Smooth muscle cell of the brain vasculature (primary cell): ENCODE data around the gene INPP5E.
A peak's percentile ranks its signal among the peaks of the same experiment; 100 is the strongest.
"Not testable (repeated sequence)": the region's sequence is repeated elsewhere in the genome, so short reads cannot be mapped to it uniquely, and the experiment has no call there.

Source experiments
- DNase-seq: peaks from one replicate; pipeline ENCODE4 v3.0.0-alpha.2; 2012; ENCODE audit warnings: low read depth, low spot score

INPP5E gene

DNA sequence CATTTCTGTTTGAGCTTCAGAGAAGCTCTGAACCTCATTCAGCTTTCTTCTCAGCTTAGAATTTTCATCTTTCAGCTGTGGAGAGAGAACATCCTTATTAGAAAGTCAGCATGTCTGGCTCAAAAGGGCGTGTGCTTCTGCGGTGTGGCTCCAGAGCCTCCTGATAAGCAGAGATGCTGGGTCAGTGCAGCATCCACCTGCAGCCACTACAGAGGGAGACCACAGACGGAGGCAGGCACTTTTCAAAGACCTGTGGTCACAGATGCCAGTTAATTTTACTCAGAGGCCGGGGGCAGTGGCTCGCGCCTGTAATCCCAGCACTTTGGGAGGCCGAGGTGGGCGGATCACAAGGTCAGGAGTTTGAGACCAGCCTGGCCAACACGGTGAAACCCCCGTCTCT, 33.7 kb downstream of the INPP5E start:
- DNase-seq: not testable (repeated sequence)

DNA sequence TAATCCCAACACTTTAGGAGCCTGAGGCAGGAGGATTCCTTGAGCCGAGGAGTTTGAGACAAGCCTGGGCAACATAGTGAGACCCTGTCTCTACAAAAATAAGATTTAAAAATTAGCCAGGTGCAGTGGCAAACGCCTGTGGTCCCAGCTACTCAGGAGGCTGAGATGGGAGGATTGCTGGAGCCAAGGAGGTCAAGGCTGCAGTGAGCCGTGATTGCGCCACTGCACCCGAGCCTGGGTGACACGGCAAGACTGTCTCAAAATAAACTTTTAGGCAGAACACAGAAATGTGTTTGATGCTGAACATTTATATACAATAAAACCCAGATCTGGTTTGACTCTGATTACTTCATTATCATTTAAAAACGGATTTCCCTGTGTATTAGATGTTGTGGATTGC, 34.2 kb downstream of the INPP5E start:
- DNase-seq: no peak

DNA sequence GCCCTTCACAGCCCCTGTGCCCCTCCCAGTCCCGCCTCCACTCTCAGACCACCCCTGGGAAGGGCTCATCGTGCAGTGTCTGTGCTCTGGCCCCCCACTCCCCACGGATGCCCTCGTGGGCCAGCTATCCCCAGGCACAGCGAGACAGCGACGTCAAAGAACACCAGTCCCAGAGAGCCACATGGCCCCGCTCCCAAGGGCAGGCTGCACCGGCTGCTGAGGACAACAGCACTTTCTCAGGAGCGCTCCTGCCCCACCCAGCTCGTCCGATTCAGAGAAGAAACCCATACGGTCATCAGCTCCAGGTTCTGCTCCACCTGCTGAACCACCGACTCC, 34.9 kb downstream of the INPP5E start:
- DNase-seq: no peak

DNA sequence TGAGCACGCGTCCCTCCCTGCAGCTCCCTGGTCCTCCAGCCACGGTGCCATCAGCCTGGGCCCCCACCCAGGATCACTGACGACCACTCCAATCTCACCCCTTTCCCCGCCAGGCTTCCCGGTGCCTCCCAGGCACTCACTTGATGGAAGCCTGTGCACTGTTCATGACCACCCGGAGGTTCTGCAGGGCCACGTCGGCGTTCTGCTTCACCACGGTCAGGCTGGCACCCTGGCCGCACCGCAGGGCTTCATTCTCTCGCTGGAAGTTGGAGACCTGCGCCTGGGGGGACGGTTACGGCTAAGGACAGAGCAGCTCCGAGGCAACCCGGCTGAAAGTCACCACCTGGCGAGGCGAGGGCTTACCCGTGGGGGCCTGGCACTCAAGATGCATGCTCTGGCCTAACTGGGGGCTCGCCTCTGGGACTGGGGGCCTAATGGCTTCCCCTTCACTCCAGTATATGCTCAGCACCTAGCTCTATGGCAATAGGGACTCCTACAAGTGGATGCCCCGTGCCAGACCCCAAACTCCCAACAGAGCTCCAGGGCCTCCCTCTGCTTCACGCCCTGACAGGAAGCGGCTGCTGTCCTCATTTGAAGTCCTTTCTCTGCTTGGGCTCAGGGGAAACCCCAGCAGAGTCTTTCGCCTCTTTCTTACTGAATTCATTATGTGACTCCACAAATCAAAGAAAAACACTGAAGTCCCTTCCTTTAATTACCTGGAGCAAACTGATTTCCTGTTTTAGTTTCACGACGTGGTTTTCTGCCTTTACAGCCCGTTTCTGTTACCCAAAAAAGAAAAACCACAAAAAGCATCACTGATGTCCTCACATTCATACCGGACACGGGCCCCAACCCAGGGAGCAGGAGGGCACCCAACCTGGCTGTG, 35.5 kb downstream of the INPP5E start:
- DNase-seq: no peak

DNA sequence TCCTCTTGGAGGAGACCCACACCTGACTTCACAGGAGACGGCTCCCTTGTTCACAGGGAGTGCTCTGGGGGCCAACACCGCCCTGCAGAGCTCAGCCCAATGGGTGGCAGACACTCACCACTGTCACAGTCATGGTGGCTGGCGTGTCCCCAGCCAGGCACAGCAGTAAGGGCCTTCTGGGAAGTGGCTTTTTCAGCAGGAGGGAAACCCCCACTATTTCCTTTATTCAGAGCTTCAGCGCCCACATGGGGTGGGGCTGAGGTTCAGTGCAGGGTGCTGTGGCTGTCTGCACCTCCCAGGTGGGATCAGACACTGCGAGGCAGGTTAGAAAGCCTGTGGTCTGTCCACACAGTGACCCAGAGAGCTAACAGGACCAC, 36.1 kb downstream of the INPP5E start:
- DNase-seq: no peak

DNA sequence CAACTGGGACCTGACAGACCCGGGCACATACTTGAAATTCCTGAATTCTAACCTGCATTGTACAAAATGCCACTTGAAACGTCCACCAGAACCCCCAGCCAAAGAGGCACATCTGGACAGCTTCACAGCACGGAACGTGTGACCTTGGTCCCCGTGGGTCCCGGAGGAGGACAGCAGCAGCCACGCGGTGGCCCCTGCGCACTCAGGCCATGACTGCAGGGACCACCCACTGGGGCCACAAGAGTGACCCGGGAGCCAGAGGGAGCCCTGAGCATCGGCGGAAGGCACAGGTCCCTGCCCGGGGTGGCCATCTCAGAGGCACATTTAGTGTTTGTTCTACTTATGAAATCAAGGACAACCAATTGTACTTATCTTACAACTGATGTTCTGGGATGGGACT, 37.6 kb downstream of the INPP5E start:
- DNase-seq: no peak

DNA sequence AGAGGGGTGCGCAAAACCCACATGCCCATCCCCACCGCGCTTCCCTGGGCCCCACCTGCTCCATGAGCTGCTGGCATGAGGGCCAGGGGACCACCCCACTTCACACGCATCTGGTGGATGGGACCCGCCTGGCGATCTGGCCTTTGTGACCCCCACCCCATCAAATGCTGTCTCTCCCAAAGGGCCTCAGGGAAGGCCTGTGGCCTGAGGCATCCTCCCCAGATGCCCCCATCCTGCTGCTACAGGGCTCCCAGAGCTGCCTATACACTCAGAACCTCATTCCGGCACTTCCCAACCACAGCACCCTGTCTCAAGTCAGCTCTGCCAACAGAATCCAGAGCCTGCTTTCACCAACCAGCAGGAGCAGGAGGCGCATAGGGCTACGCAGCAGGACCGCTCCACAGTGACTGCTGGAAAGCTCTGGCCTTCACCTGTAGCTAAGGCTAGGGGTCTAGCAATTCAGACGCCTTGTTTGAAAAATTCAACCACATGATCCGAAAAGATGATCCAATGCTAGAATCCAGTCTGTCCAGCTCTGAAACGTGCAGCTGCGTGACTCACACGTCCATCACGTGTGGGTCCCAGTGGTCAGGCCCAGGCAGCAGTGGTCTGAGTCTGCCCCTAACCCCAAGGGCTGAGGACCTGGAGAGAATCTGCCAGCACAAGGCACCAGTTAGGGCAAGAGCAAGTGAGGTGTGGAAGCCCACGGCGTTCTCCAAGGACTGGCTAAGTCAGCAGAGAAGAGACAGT, 38.3 kb downstream of the INPP5E start:
- DNase-seq: no peak

DNA sequence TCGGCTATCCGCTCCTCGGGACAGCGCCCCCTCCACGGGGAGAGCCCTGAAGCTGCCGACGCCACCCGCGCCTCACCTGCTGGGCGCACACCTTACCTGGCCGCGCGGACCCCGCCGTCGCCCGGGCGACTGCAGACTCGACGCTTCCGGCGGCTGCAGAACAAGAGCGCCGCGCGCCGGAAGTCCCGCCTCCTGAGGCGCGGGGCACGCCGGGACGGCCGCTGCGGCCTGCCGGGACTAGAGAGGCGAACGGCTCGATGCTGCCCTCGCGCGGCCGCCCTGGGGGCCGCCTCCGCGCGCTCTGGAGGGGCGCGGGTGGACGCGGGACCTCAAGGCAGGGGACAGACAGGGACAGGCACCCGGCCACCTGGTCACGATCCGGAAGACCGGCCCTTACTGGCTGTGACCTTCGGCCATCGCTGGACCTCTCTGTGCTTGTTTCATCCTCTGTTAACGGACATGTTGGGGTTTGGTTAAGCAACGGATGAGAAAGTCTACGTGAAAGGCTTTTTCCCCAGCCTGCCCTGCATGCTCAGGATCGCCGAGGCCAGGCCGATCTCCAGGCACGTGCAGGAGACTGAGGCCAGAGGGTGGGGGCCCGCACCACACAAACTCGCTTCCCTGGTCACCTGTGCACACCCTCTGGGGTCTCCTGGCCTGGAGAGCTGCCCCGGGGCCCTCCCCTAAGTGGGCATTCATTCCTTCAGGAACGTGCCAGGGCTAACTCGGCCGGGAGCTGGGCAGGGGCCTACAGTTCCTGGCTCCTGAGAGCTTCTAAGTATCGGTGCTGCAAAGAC, 39.4 kb downstream of the INPP5E start, which contains the start of gene SNAPC4:
Gene SNAPC4 (minus strand): TSS at position 133 of the 797 bp plus-strand sequence. CDS start 1,742 bp downstream, outside the sequence.
- peak; percentile 47 for DNase-seq

DNA sequence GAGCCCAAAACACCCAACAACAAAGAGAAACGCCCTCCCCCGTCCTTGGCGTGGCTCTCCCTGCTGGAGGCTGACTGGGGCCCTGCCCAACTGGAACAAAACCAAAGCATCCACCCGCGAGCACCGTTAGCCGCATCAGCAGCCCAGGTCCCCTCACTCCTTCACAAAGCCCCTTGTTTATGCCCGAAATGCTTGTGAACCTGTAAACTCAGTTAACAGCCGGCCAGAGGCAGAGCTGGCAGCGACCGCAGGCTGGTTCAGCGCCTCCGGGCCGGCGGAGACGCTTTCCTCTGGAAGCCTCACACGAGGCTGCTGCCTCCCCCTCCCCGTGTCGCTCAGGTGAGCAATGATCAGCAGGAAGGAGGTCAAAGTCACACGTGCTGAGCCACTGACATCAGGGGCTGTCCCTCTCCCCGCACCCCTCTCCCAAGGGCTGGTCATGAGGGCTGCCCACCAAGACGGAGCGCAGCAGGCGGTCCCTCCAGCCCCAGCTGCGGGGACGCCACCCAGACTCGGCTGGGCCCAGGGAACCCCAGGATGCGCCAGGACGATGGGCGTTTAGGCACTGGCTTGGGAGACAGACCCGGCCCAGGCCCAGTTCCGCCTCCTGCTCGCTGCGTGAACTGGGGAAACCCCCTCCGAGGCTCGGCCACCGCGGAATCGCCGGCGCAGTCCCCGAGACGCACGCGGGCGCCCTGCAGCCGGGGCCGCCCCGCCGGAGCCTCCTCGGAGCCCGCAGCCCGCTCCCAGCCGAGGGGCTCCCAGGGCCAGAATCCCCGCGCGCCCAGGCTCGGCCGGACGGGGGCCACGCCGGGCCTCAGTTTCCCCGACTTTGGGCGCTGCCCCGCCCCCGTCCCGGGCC, 40.2 kb downstream of the INPP5E start:
- no peak for DNase-seq

DNA sequence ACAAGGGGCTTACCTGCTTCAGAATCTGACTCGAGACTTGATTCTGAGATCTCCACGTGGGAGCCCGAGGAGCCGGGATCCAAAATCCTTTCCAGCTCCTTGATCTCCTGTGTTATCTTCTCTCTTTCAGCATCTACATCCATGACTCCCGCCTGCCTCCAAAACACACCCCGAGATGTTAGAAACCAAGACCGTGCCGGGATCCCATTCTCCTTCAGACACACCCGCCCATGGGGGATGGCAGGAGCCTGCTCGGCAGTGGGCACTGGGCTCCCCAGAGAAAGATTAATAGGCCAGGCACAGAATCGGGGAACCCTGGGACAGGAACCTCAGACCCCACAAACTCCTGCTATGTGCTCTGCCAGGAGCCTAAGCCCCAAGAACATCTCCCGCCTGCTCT, 41.4 kb downstream of the INPP5E start:
- DNase-seq: no peak

DNA sequence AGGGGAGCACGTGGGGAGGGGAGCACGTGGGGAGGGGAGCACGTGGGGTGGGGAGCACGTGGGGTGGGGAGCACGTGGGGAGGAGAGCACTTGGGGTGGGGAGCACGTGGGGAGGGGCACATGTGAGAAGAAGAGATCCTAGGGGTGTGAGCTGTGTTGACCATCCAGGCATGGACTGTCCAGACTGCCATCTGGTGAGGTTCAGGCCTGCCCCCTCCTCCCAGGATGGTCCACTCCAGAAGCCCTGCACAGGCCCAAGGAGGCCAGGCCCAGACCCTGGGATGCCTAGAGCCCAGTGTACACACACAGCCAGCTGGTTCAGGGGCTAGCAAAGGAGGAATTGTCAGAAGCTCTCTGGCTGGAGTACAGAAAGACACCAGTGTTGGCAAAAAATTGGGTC, 42.0 kb downstream of the INPP5E start:
- no peak for DNase-seq

DNA sequence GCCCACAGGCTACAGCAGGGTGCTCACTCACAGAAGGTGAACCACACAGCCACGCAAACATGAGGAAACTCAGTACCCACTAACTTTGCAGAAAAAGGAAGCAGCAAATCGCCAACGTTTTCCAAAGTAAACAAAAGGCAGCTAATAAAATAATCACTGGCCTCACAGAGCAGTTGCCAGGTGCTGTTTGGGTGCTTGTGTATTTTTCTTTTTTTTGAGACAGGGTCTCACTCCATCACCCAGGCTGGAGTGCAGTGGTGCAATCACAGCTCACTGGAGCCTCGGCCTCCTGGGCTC, 43.5 kb downstream of the INPP5E start:
- no peak for DNase-seq

DNA sequence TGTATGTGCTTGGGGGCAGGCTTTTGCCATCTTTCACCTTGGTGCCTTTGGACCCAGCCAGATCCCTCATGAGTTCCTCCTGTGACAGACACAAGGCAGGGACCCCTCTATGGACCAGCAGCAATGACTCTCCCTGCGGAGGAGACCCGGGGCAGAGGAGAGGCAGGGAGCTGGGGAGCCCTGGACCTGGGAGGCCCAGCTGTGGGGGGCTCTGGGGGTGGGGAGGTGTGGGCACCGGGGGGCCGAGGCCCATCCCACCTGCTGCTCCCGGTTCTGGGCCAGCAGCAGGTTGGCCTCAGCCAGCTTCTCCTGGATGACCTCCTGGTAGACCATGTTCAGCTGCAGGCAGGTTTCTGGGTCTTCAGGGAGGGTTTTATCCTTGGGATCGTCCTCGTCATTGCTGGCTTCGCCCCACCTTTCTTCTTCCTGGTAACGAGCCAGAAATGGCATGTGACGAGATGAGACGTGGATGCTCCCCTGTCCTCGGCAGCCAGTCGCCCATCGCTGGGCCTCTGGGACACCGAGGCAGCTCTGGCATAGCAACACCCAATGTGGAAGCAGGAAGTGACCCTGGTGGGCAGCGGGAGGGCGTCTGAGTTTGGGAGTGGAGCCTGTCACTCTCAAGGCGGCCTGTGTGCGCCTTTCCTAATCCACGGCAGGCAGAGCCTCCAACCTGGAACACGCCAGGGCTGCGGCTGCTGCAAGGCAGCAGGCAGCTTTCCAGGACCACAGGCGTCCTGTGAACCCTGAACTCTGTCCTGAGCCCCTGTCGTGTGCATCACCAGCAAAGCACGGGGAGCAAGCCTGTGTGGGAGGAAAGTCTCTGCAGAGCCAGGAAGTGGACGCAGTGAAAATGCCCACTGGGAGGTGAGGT, 44.1 kb downstream of the INPP5E start:
- DNase-seq: no peak

DNA sequence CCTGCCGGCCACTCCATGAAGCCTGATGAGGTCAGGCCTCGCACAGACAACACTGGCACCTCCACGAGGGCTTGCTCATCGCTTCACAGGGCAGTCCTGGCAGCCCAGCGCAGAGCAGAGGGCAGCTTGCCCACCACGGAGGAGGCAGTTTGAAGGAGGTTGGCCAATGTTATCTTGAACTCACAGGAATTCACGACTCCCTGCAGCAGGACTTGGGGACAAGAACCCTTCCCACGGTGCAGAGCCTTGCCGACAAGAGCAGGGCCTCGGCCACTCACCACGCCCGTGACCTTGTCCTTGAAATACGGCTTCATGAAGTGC, 44.7 kb downstream of the INPP5E start:
- DNase-seq: no peak

DNA sequence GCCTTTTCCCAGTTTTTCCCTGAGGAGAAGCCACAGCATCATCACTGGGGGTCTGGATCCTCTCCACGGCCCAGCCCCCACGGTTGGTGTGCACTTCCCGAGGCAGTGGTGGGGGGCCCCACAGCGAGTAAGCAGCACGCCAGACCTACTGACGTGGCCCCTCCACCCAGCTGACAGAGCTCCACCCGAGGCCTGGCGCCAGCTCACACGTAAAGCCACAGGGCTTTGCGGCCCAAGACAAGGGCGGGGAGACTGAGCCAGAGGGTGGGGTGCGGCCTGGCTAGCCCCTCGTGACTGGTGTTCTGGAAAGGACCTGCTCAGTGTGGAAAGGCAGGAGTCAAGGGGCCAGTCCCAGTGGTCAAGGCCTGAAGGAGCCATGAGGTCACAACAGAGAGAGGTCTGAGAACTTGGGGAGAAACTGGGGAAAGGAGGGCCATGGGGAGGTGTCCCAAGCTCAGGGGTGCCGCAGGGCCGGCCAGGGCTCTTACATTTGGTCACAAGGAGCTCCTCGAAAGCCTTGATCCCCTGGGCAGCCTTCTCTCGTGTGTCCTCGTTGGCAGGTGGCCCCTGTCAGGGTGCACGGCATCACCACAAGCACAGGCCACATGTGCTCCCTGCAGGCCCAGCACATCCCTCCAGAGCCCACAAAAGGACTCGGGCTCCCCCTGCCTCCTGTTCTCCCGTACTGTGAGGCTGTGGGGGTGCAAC, 45.2 kb downstream of the INPP5E start:
- DNase-seq: no peak

DNA sequence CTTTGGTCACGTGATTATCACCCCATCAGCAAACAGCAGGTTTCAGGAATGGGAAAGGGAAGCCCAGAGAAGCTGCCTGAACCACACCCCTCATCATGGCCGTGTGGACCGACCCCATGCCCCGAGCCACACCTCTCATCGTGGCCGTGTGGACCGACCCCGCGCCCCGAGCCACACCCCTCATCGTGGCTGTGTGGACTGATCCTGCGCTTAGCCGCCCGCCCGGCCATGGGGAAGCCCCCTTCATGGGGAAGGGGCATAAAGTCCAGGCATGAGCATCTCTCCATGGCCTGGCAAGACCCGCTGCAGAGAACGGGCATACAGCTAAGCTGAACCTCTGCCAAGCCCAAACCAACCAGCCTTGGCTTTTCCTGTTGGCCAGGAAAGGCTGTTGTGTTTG, 46.1 kb downstream of the INPP5E start:
- DNase-seq: no peak

DNA sequence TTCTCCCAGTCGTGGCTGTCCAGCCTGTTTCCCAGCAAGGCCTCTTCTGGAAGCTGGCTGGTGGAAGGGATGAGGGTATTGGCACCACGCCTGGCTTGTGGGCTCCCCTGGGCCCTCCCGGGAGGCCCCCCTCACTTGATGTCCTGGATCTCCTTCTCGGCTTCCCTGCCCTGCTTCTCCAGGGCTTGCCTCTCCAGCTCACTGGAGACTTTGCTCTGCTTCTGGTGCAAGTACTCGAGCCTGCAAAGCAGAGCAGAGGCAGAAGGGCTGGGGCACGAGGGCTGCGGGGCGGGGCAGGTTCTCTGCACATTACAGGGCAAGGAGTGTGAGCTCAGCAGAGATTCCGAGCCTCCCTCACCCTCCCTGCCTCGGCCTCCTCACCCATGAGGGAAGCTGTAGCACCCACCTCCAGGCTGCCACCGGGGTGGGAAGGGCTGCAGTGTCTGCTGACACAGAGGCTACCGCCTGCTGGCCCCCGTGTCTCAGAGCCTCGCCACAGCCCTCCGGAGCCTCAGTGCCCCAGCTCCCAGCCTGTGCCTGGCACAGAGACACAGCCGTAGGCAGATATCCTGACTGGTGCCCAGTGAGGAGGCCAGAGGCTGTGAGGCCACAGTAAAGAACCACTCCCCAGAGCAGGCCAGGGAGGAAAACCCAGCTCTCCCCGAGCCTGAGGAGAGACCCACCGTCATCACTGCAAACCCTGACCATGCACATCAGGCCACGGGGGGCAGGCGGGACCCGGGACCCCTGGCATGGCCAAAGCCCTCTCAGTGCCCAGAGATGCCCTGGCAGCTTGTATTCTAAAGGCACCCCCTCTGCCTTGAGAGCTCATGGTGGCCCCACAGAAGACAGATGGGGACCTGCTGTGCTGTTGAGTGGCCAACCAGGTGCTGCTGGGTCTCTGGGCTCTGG, 46.9 kb downstream of the INPP5E start:
- no peak for DNase-seq

DNA sequence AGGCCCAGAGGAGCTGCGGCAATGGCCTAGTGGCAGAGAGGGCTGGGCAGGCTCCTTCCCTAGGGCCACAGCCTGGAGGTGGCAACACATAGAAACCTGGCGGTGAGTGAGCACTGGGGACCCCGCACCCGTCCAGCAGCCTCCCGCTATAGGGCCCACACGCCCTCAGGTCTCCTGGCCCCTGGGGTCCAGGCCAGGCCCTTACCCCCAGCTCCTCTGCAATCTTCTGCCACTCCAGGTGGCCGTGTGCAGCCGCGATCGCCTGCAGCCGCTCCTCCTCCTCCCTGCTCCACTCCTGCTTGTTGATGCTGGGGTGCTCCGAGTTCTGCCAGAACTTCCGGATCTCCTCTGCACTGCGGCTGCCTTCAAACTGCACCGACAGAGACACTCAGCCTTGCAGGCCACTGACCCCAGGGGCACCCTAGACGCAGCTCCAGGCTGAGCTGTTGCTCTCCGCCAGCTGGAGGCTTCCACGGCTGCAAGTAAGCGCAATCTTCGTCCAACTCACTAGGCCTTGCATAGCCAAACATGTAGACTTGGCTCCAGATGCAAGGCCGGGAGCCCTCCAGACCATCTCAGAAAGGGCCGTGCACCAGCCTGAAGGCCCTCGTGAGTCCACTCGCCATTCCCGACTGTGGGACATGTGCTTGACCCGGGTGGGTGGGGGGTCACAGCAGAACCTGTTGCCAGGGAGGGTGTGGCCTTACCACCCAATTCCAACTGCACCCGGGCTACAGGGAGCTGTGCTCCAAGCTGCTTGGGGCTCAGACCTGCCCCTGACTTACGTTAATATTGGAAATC, 47.7 kb downstream of the INPP5E start:
- DNase-seq: no peak
